ENCODE results near the gene CISTR.

Gene CISTR

GRCh38 chr12:53727310-53728041 lies 24.3 kb downstream of the CISTR start, which contains the start of gene CALCOCO1 (continued):
- TF ChIP-seq SP7 (tag by site-specific recombination; IDR thresholded peaks at IDR 0.05), result peak; percentile 61
- TF ChIP-seq ZNF398 (tag by site-specific recombination; IDR thresholded peaks at IDR 0.05), result peak; percentile 57
- TF ChIP-seq SALL2 (tag by site-specific recombination; IDR thresholded peaks at IDR 0.05; ENCODE audit: borderline replicate concordance), result no peak
- no peak for TF ChIP-seq INSM2 (tag by site-specific recombination; IDR thresholded peaks at IDR 0.05)
- TF ChIP-seq PRDM4 (tag by site-specific recombination; IDR thresholded peaks at IDR 0.05), result peak; percentile 89
- TF ChIP-seq TCF7L2 (IDR thresholded peaks at IDR 0.05; ENCODE audit: borderline replicate concordance, low read depth, low read length), result no peak
- peak; percentile 88; the same call in 1 of the 2 replicates for TF ChIP-seq KLF17 (tag by site-specific recombination; IDR thresholded peaks at IDR 0.05)
- peak; percentile 83 for TF ChIP-seq ZBTB8A (tag by site-specific recombination; IDR thresholded peaks at IDR 0.05)

GRCh38 chr12:53726946-53727309 lies 24.9 kb downstream of the CISTR start:
- ChIA-PET POLR2A (interaction anchor here (1.9 kb wide), 1 partner anchor 19 kb away, joined by 6 read pairs; no protein-coding TSS in a partner anchor), CTCF (interaction anchor here (1.2 to 18.2 kb wide), 4 partner anchors 18 to 25 kb away, joined by 5 to 327 read pairs (median 8); no protein-coding TSS in a partner anchor)
- peak overlapping the region; percentile 65 for H3K4me3 ChIP-seq (ENCODE audit: low read depth, low read length)
- H3K27ac ChIP-seq (ENCODE audit: extremely low read depth, low read depth, low read length), result no peak overlapping the region
- H3K4me1 ChIP-seq (ENCODE audit: control insufficient read depth, insufficient read depth, low read length), result peaks cover 2% of the 10 kb centered on the region; the same call in 1 of the 2 replicates
- 0 out of 2 replicates have a peak, but pooled peaks have one; percentile 24 for TF ChIP-seq ZNF600 (tag by site-specific recombination; IDR thresholded peaks at IDR 0.05)
- peak; percentile 72 for TF ChIP-seq ZNF366 (tag by site-specific recombination; conservative IDR thresholded peaks at IDR 0.05)
- no peak for TF ChIP-seq ZNF473 (tag by site-specific recombination; IDR thresholded peaks at IDR 0.05)
- TF ChIP-seq ZNF202 (tag by site-specific recombination; IDR thresholded peaks at IDR 0.05; ENCODE audit: borderline replicate concordance), result no peak
- TF ChIP-seq ZNF114 (tag by site-specific recombination; IDR thresholded peaks at IDR 0.05), result no peak
- no peak for TF ChIP-seq CTCF (tag by site-specific recombination; IDR thresholded peaks at IDR 0.05)
- 0 out of 2 replicates have a peak, but pooled peaks have one; percentile 7 for TF ChIP-seq ZNF513 (tag by site-specific recombination; IDR thresholded peaks at IDR 0.05)
- no peak for TF ChIP-seq ZNF670 (tag by site-specific recombination; IDR thresholded peaks at IDR 0.05; ENCODE audit: low read depth)
- no peak for TF ChIP-seq ZNF221 (tag by site-specific recombination; IDR thresholded peaks at IDR 0.05; ENCODE audit: borderline replicate concordance)
- TF ChIP-seq ZNF768 (tag by site-specific recombination; IDR thresholded peaks at IDR 0.05), result no peak
- TF ChIP-seq ZNF677 (tag by site-specific recombination; IDR thresholded peaks at IDR 0.05), result peak; percentile 5; the same call in 1 of the 2 replicates
- no peak for TF ChIP-seq ZNF146 (tag by site-specific recombination; IDR thresholded peaks at IDR 0.05)
- 0 out of 2 replicates have a peak, but pooled peaks have one; percentile 24 for TF ChIP-seq REPIN1 (tag by site-specific recombination; IDR thresholded peaks at IDR 0.05; ENCODE audit: low read depth)
- no peak for TF ChIP-seq ZNF664 (tag by site-specific recombination; IDR thresholded peaks at IDR 0.05)
- TF ChIP-seq ZBTB20 (tag by site-specific recombination; IDR thresholded peaks at IDR 0.05), result no peak
- peaks cover 0 to 27% of the 10 kb centered on the region in 2 experiments; a peak in 1 of 3 replicates for H3K36me3 ChIP-seq (ENCODE audit: control insufficient read depth in 2 of 2, insufficient read depth in 1 of 2, low read length in 2 of 2)
- no peaks in the 10 kb centered on the region for H3K9me3 ChIP-seq (ENCODE audit: control insufficient read depth, insufficient read depth, low read depth, low read length)

Data from HEK293 (cell line).